Trophoblast cell (in vitro differentiated cells and primary cell): ENCODE results near the gene PASK.

Source experiments
- DNase-seq, 2 donors: peaks; one replicate each; pipeline ENCODE4 v3.0.0-alpha.2; 2016
- H2AFZ ChIP-seq: 2 replicates; pipeline ENCODE4 v1.6.1; 2013; ENCODE audit warnings: low read length, moderate library complexity, mild to moderate bottlenecking; ENCODE audit not compliant: insufficient read depth, poor library complexity
- H2AK5ac ChIP-seq: 2 replicates; pipeline ENCODE4 v1.6.1; 2013; ENCODE audit warnings: mild to moderate bottlenecking, low read length
- H2BK120ac ChIP-seq: 2 replicates; pipeline ENCODE4 v1.6.1; 2013; ENCODE audit warnings: low read length, mild to moderate bottlenecking, moderate library complexity; ENCODE audit not compliant: insufficient read depth, poor library complexity
- H2BK12ac ChIP-seq: 2 replicates; pipeline ENCODE4 v1.6.1; 2013; ENCODE audit warnings: mild to moderate bottlenecking, low read length, moderate library complexity
- H2BK5ac ChIP-seq: 2 replicates; pipeline ENCODE4 v1.6.1; 2013; ENCODE audit warnings: low read length, low read depth, moderate library complexity, mild to moderate bottlenecking; ENCODE audit not compliant: poor library complexity
- H3K14ac ChIP-seq: 2 replicates; pipeline ENCODE4 v1.6.1; 2013; ENCODE audit warnings: mild to moderate bottlenecking, low read length
- H3K18ac ChIP-seq: 2 replicates; pipeline ENCODE4 v1.6.1; 2013; ENCODE audit warnings: mild to moderate bottlenecking, low read length
- H3K23ac ChIP-seq: 2 replicates; pipeline ENCODE4 v1.6.1; 2013; ENCODE audit warnings: low read length
- H3K27ac ChIP-seq: 2 replicates; pipeline ENCODE4 v1.5.1; 2013; ENCODE audit warnings: low read depth, mild to moderate bottlenecking, inconsistent platforms, low read length, moderate library complexity
- H3K27me3 ChIP-seq: 2 replicates; pipeline ENCODE4 v1.6.1; 2013; ENCODE audit warnings: inconsistent platforms, mild to moderate bottlenecking, low read length, moderate library complexity; ENCODE audit not compliant: insufficient read depth
- H3K36me3 ChIP-seq, 2 experiments: 1 replicate in 1 of 2; 2 replicates in 1 of 2; pipeline ENCODE4 v1.6.1; 2013; ENCODE audit warnings: low read length in 2 of 2, mild to moderate bottlenecking in 2 of 2, moderate library complexity in 1 of 2; ENCODE audit not compliant: insufficient read depth in 2 of 2, control insufficient read depth in 1 of 2
- H3K4ac ChIP-seq: 2 replicates; pipeline ENCODE4 v1.6.1; 2013; ENCODE audit warnings: low read depth, mild to moderate bottlenecking, low read length, moderate library complexity
- H3K4me1 ChIP-seq, 2 experiments: 1 replicate in 1 of 2; 2 replicates in 1 of 2; pipeline ENCODE4 v1.6.1; 2013; ENCODE audit warnings: low read length in 2 of 2, mild to moderate bottlenecking in 2 of 2, moderate library complexity in 1 of 2; ENCODE audit not compliant: insufficient read depth in 2 of 2, control insufficient read depth in 1 of 2
- H3K4me2 ChIP-seq: 2 replicates; pipeline ENCODE4 v1.6.1; 2013; ENCODE audit warnings: inconsistent platforms, mild to moderate bottlenecking, low read length, moderate library complexity
- H3K4me3 ChIP-seq: 2 replicates; pipeline ENCODE4 v1.5.1; 2013; ENCODE audit warnings: mild to moderate bottlenecking, low read depth, low read length, inconsistent platforms
- H3K79me1 ChIP-seq: one replicate; pipeline ENCODE4 v1.6.1; 2013; ENCODE audit warnings: low read length
- H3K79me2 ChIP-seq: 2 replicates; pipeline ENCODE4 v1.6.1; 2013; ENCODE audit warnings: low read length, mild to moderate bottlenecking; ENCODE audit not compliant: control insufficient read depth, insufficient read depth, poor library complexity
- H3K9ac ChIP-seq: 2 replicates; pipeline ENCODE4 v1.6.1; 2013; ENCODE audit warnings: mild to moderate bottlenecking, low read length
- H3K9me3 ChIP-seq: 2 replicates; pipeline ENCODE4 v1.6.1; 2013; ENCODE audit warnings: low read depth, mild to moderate bottlenecking, control low read depth, inconsistent platforms, low read length; ENCODE audit not compliant: insufficient read depth
- H4K12ac ChIP-seq: 2 replicates; pipeline ENCODE4 v1.6.1; 2013; ENCODE audit warnings: low read depth, mild to moderate bottlenecking, low read length, moderate library complexity
- H4K8ac ChIP-seq: 2 replicates; pipeline ENCODE4 v1.6.1; 2013; ENCODE audit warnings: low read depth, mild to moderate bottlenecking, low read length, moderate library complexity
- H4K91ac ChIP-seq: one replicate; pipeline ENCODE4 v1.6.1; 2013; ENCODE audit warnings: low read depth, mild to moderate bottlenecking, low read length, moderate library complexity
- WGBS: extraction: QIAGEN DNeasy Blood & Tissue Kit; methylation state at CpG from one replicate; pipeline ENCODE4 v1.1.7; 2013; ENCODE audit warnings: missing lambda C conversion rate; ENCODE audit not compliant: insufficient read length, insufficient coverage; ENCODE audit errors: extremely low coverage; 5-methylcytosine and 5-hydroxymethylcytosine counted together

Gene PASK

DNA sequence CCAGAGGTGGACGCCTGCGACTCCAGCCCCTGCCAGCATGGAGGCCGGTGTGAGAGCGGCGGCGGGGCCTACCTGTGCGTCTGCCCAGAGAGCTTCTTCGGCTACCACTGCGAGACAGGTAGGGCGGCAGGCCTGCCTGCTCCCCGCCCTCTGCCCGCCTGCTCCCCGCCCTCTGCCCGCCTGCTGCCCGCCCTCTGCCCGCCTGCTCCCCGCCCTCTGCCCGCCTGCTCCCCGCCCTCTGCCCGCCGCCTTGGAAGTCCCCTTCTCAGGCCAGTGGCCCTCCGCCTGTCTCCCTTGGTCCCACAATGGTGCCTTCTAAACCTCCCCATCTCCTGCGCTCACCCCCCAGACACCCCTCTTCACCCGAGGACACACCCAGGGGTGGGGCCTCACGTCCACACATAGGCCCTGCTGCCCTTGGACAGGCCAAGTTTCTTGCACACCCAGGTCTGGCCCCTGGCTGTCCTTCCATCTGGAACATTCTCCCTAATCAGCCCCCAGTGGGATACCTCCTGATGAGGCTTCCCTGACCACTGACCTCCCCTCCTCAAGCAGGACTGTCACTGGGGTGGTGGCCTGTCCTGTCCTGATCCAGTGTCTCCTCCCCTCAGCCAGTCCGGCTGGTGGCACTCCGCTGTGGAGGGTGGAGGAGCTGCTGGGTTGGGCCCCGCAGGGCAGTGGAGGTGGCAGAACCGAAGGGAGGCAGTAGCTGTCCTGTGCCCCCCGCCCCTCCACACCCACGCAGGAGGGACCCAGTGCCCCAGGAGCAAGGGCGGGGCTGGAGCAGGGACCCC, 85.1 kb downstream of the PASK start:
- H4K12ac ChIP-seq: no peak overlapping the region
- H2BK5ac ChIP-seq: no peak overlapping the region
- H4K91ac ChIP-seq: no peak overlapping the region
- H3K23ac ChIP-seq: no peak overlapping the region
- no peak for DNase-seq
- no peak overlapping the region for H2BK12ac ChIP-seq
- no CpG with 5 or more reads among the region's 32 CpGs for WGBS
- H3K9me3 ChIP-seq: peaks cover 2% of the 10 kb centered on the region
- H3K4me2 ChIP-seq: peak overlapping the region; percentile 55
- H2AFZ ChIP-seq: peak overlapping the region; percentile 62
- no peak overlapping the region for H3K18ac ChIP-seq
- no peaks in the 10 kb centered on the region for H3K4me1 ChIP-seq
- H3K14ac ChIP-seq: no peak overlapping the region
- H2AK5ac ChIP-seq: no peak overlapping the region
- H2BK120ac ChIP-seq: no peak overlapping the region
- H3K79me2 ChIP-seq: no peaks in the 10 kb centered on the region
- H3K4ac ChIP-seq: no peak overlapping the region
- no peak overlapping the region for H4K8ac ChIP-seq
- H3K27me3 ChIP-seq: no peaks in the 10 kb centered on the region
- H3K4me3 ChIP-seq: peak overlapping the region; percentile 0
- H3K27ac ChIP-seq: no peak overlapping the region
- H3K36me3 ChIP-seq: no peaks in the 10 kb centered on the region
- H3K79me1 ChIP-seq: no peaks in the 10 kb centered on the region
- H3K9ac ChIP-seq: no peak overlapping the region

GRCh38 chr2:241063587-241063986, 85.7 kb downstream of the PASK start:
- Histone ChIP-seq H4K91ac (no peak overlapping the region), H3K9me3 (no peaks in the 10 kb centered on the region), H2BK12ac (no peak overlapping the region), H3K4me2 (peak overlapping the region; percentile 55), H2BK120ac (no peak overlapping the region), H3K27me3 (no peaks in the 10 kb centered on the region), H3K36me3 (no peaks in the 10 kb centered on the region), H2AK5ac (no peak overlapping the region), H3K79me1 (no peaks in the 10 kb centered on the region), H3K14ac (no peak overlapping the region), H3K23ac (no peak overlapping the region), H4K12ac (no peak overlapping the region), H3K79me2 (no peaks in the 10 kb centered on the region), H3K4me3 (no peak overlapping the region), H3K4me1 (no peaks in the 10 kb centered on the region), H4K8ac (no peak overlapping the region), H2BK5ac (no peak overlapping the region), H3K18ac (no peak overlapping the region), H2AFZ (peak overlapping the region; percentile 62), H3K27ac (no peak overlapping the region), H3K9ac (no peak overlapping the region), H3K4ac (no peak overlapping the region)
- DNase-seq: no peak
- WGBS: no CpG with 5 or more reads among the region's 8 CpGs

- Histone ChIP-seq H3K9me3 (no peaks in the 10 kb centered on the region), H3K4me1 (no peaks in the 10 kb centered on the region), H3K79me2 (no peaks in the 10 kb centered on the region), H3K4me3 (no peak overlapping the region), H3K9ac (no peak overlapping the region), H3K27me3 (no peaks in the 10 kb centered on the region), H3K79me1 (no peaks in the 10 kb centered on the region), H2AK5ac (no peak overlapping the region), H4K8ac (no peak overlapping the region), H3K36me3 (no peaks in the 10 kb centered on the region), H3K27ac (no peak overlapping the region), H2BK120ac (no peak overlapping the region), H3K23ac (no peak overlapping the region), H2BK5ac (no peak overlapping the region), H3K4me2 (no peak overlapping the region), H4K12ac (no peak overlapping the region), H3K18ac (no peak overlapping the region), H4K91ac (no peak overlapping the region), H3K14ac (no peak overlapping the region), H2AFZ (no peak overlapping the region), H3K4ac (no peak overlapping the region), H2BK12ac (no peak overlapping the region)
- WGBS: no CpG with 5 or more reads among the region's 13 CpGs
- no peak for DNase-seq
Measured at GRCh38 chr2:241063093-241063551, 86.2 kb downstream of the PASK start.

- Histone ChIP-seq H3K9ac (no peak overlapping the region), H3K4me1 (no peaks in the 10 kb centered on the region), H3K14ac (no peak overlapping the region), H4K91ac (no peak overlapping the region), H4K12ac (no peak overlapping the region), H3K79me1 (no peaks in the 10 kb centered on the region), H2BK5ac (no peak overlapping the region), H3K9me3 (no peaks in the 10 kb centered on the region), H3K27ac (no peak overlapping the region), H3K79me2 (no peaks in the 10 kb centered on the region), H2AFZ (no peak overlapping the region), H3K4me2 (no peak overlapping the region), H2AK5ac (no peak overlapping the region), H3K4me3 (no peak overlapping the region), H4K8ac (no peak overlapping the region), H2BK12ac (no peak overlapping the region), H3K4ac (no peak overlapping the region), H3K23ac (no peak overlapping the region), H3K27me3 (no peaks in the 10 kb centered on the region), H3K36me3 (no peaks in the 10 kb centered on the region), H3K18ac (no peak overlapping the region), H2BK120ac (no peak overlapping the region)
- DNase-seq: peak; percentile 88 to 90
- WGBS: no CpG with 5 or more reads among the region's 15 CpGs
Measured at GRCh38 chr2:241062389-241063092, 86.7 kb downstream of the PASK start.
